ENCODE results near the gene KCNMA1. TPM values are rescaled to one million over a fixed set of nuclear protein-coding genes. Genes with fewer than 3 reads are reported as not detected.
A peak's percentile ranks its signal among the peaks of the same experiment; 100 is the strongest.

The KCNMA1 gene
- total RNA-seq, 4 donors from 2014 or later = 146 to 300 (median 265) TPM

- no peak overlapping the region for H3K27ac ChIP-seq (replicated peaks in 1 of 4)
- 100% methylated on average over 1 of the region's 1 CpG for WGBS
- peaks cover 0 to 34% (median 16%) of the 10 kb centered on the region in 4 donors for H3K4me1 ChIP-seq
- TF ChIP-seq EP300 (IDR thresholded peaks at IDR 0.05) (no peak), POLR2A (IDR thresholded peaks at IDR 0.05; ENCODE audit: low read depth) (no peak), POLR2AphosphoS5 (IDR thresholded peaks at IDR 0.05) (no peak), CTCF (IDR thresholded peaks at IDR 0.05) (no peak)
- H3K27me3 ChIP-seq = no peaks in the 10 kb centered on the region
- no peaks in the 10 kb centered on the region for H3K36me3 ChIP-seq
- DNase-seq (ENCODE audit: extremely low spot score) = no peak
- H3K9me3 ChIP-seq = no peaks in the 10 kb centered on the region
- no peak overlapping the region for H3K4me3 ChIP-seq
- intact Hi-C loops (cut with DNase I) = no loop called here
These were observed 510.4 kb downstream of the KCNMA1 start for GRCh38 chr10:77127243-77127642.

DNA sequence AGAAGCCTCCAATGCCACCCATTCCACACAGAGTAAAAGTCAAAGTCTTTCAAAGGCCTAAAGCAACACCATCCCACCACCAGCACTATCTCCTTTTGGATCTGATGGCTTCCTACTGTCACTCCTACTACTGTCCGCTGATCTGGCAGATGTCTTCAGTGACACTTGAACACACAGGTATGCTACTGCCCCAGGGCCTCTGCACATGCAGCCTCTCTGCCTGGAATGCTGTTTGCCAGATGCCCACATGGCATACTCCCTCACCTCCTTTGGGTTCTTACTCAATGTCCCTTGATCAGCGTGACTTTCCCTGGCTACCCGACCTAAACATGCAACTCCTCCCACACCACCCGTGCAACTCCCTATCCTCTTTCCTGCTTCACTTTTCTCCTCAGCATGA is 512.4 kb downstream of the KCNMA1 start:
- WGBS = 76% methylated on average over 4 of the region's 4 CpGs
- Histone ChIP-seq H3K27ac (replicated peaks in 1 of 4) (no peak overlapping the region), H3K36me3 (no peaks in the 10 kb centered on the region), H3K4me1 (peaks cover 0 to 47% (median 32%) of the 10 kb centered on the region in 4 donors), H3K9me3 (no peaks in the 10 kb centered on the region), H3K27me3 (no peaks in the 10 kb centered on the region), H3K4me3 (no peak overlapping the region)
- intact Hi-C loops (cut with DNase I) = no loop called here
- DNase-seq (ENCODE audit: extremely low spot score) = peak; percentile 80
- TF ChIP-seq POLR2AphosphoS5 (IDR thresholded peaks at IDR 0.05) = no peak
- no peak for TF ChIP-seq CTCF (IDR thresholded peaks at IDR 0.05)
- TF ChIP-seq POLR2A (IDR thresholded peaks at IDR 0.05; ENCODE audit: low read depth) = no peak
- TF ChIP-seq EP300 (IDR thresholded peaks at IDR 0.05) = no peak

GRCh38 chr10:77123330-77123729 is 514.3 kb downstream of the KCNMA1 start:
- no peak overlapping the region for H3K4me3 ChIP-seq
- no peaks in the 10 kb centered on the region for H3K27me3 ChIP-seq
- H3K4me1 ChIP-seq = peaks cover 0 to 49% (median 29%) of the 10 kb centered on the region in 4 donors
- no peak overlapping the region for H3K27ac ChIP-seq (replicated peaks in 1 of 4)
- intact Hi-C loops (cut with DNase I) = no loop called here
- WGBS = 77% methylated on average over 5 of the region's 5 CpGs
- TF ChIP-seq POLR2A (IDR thresholded peaks at IDR 0.05; ENCODE audit: low read depth) = no peak
- H3K36me3 ChIP-seq = no peaks in the 10 kb centered on the region
- peak; percentile 50 for DNase-seq (ENCODE audit: extremely low spot score)
- no peaks in the 10 kb centered on the region for H3K9me3 ChIP-seq

DNA sequence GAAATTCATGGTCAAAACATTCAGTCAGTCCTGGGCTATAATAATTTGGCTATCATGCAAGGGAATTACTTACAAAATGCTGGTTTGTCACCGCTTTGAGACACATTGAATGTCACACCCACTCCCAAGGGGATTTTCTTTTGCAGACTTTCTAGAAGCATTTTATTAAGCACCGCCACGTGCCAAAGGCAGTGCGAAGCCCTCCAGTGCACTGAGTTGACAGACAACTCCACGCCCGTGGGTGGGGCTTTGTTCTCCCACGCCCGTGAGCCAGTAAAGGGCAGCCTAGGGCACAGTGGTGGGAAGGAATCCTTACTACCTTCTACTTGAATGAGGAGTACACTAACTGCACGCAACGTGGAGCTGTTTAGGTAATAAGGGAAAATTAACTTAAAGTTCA is 515.8 kb downstream of the KCNMA1 start:
- no peaks in the 10 kb centered on the region for H3K36me3 ChIP-seq
- peaks cover 0 to 49% (median 29%) of the 10 kb centered on the region in 4 donors for H3K4me1 ChIP-seq
- H3K4me3 ChIP-seq = no peak overlapping the region
- TF ChIP-seq POLR2A (IDR thresholded peaks at IDR 0.05; ENCODE audit: low read depth) (no peak), EP300 (IDR thresholded peaks at IDR 0.05) (no peak), CTCF (IDR thresholded peaks at IDR 0.05) (no peak), POLR2AphosphoS5 (IDR thresholded peaks at IDR 0.05) (no peak)
- H3K27me3 ChIP-seq = no peaks in the 10 kb centered on the region
- 63% methylated on average over 10 of the region's 10 CpGs for WGBS
- peak overlapping the region in 2 of 4 donors; percentile 8 to 30 for H3K27ac ChIP-seq (replicated peaks in 1 of 4)
- DNase-seq (ENCODE audit: extremely low spot score) = peak; percentile 89
- no peaks in the 10 kb centered on the region for H3K9me3 ChIP-seq
- intact Hi-C loops (cut with DNase I) = no loop called here

- TF ChIP-seq POLR2A (IDR thresholded peaks at IDR 0.05; ENCODE audit: low read depth) (no peak), POLR2AphosphoS5 (IDR thresholded peaks at IDR 0.05) (no peak), CTCF (IDR thresholded peaks at IDR 0.05) (no peak), EP300 (IDR thresholded peaks at IDR 0.05) (no peak)
- WGBS = 59% methylated on average over 4 of the region's 4 CpGs
- no peak for DNase-seq (ENCODE audit: extremely low spot score)
- intact Hi-C loops (cut with DNase I) = no loop called here
- Histone ChIP-seq H3K4me1 (peaks cover 0 to 58% (median 29%) of the 10 kb centered on the region in 4 donors), H3K4me3 (no peak overlapping the region), H3K27ac (replicated peaks in 1 of 4) (peak overlapping the region in 2 of 4 donors; percentile 8 to 30), H3K36me3 (no peaks in the 10 kb centered on the region), H3K27me3 (no peaks in the 10 kb centered on the region), H3K9me3 (no peaks in the 10 kb centered on the region)
These were observed 516.8 kb downstream of the KCNMA1 start for GRCh38 chr10:77120666-77121376.
